PC-3 (cell line): Measurements from ENCODE around the gene TMEM86A.

Experiments
- CTCF ChIP-seq: fragments of 300-600 bp; sonication (generic); conservative IDR thresholded peaks from 2 replicates; pipeline ENCODE4 v1.5.1; 2017; ENCODE audit warnings: antibody characterized with exemption, low read depth, mild to moderate bottlenecking, low read length
- EZH2 ChIP-seq: fragments of 300-600 bp; sonication (generic); IDR thresholded peaks from one replicate; pipeline ENCODE4 v1.6.1; 2017; ENCODE audit warnings: antibody characterized with exemption, mild to moderate bottlenecking, low read length; ENCODE audit not compliant: unreplicated experiment
- EZH2phosphoT487 ChIP-seq: fragments of 300-600 bp; sonication (generic); IDR thresholded peaks from 2 replicates; pipeline ENCODE4 v1.6.1; 2018; ENCODE audit warnings: mild to moderate bottlenecking, antibody characterized with exemption, low read length, borderline replicate concordance

GRCh38 chr11:18699848-18700261 lies 1.3 kb downstream of the TMEM86A start:
- TF ChIP-seq CTCF (no peak), EZH2 (no peak), EZH2phosphoT487 (no peak)
